Measurements from ENCODE around the gene AGTPBP1.
"Not testable (repeated sequence)": the region's sequence is repeated elsewhere in the genome, so short reads cannot be mapped to it uniquely, and the experiment has no call there.

AGTPBP1 gene

GRCh38 chr9:85639675-85640186 is 102.0 kb downstream of the AGTPBP1 start:
- DNase-seq (ENCODE audit: low spot score), result peak; percentile 71

GRCh38 chr9:85631809-85632208 is 109.9 kb downstream of the AGTPBP1 start:
- DNase-seq (ENCODE audit: low spot score), result no peak

DNA sequence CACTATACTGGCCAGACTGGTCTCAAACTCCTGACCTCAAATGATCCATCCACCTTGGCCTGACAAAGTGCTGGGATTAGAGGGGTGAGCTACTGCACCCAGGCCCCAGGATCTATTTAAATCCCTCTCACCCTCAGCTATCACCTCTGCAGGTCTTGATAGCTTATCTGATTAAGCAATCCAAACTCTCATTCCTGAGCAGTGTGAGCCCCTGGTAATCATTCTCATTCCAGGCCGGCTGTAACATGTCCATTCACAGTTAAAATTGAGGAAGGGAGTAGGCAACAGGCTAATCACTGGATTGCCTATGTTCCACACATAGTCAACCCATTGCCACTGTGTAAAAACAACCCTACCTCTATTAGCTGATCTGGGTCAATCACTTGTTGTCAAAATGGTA is 111.1 kb downstream of the AGTPBP1 start:
- no peak for DNase-seq (ENCODE audit: low spot score)

- DNase-seq (ENCODE audit: low spot score), result no peak
Measured at GRCh38 chr9:85617141-85617670, 124.5 kb downstream of the AGTPBP1 start.

DNA sequence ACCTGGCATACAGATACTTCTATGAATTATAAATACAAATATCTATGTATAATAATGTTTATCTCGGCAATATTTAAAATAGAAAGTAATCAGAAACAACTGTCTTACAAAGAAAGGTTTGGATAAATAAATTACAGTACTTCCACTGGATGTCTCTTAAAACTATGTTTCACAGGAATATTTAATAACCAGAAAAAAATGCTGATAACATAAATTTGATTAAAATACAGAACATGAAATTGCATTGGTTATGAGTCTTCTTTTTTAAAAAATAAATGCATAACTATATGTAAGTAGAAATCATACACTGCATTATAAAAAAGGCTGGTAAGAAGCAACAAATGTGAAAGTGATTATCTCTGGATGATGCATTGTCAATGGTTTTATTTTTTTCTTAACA is 126.0 kb downstream of the AGTPBP1 start:
- DNase-seq (ENCODE audit: low spot score), result no peak

GRCh38 chr9:85610074-85610860 is 131.5 kb downstream of the AGTPBP1 start:
- DNase-seq (ENCODE audit: low spot score), result peak; percentile 99

DNA sequence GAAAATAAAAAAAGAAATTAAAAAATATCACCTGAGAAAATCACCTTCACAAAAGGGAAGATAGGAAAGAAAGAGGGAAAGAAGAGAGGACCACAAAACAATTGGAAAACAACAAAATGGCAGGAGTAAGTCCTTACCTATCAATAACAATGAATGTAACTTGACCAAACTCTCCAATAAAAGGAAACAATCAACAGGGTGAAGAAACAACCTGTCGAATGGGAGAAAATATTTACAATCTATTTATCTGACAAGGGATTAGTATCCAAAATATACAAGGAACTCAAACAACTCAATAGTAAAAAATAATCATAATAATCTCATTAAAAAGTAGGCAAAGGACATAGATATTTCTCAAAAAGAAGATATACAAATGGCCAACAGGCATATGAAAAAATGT is 135.8 kb downstream of the AGTPBP1 start:
- DNase-seq (ENCODE audit: low spot score), result no peak

GRCh38 chr9:85603936-85604335 is 137.8 kb downstream of the AGTPBP1 start:
- DNase-seq (ENCODE audit: low spot score), result no peak

GRCh38 chr9:85602742-85603141 is 139.0 kb downstream of the AGTPBP1 start:
- no peak for DNase-seq (ENCODE audit: low spot score)

DNA sequence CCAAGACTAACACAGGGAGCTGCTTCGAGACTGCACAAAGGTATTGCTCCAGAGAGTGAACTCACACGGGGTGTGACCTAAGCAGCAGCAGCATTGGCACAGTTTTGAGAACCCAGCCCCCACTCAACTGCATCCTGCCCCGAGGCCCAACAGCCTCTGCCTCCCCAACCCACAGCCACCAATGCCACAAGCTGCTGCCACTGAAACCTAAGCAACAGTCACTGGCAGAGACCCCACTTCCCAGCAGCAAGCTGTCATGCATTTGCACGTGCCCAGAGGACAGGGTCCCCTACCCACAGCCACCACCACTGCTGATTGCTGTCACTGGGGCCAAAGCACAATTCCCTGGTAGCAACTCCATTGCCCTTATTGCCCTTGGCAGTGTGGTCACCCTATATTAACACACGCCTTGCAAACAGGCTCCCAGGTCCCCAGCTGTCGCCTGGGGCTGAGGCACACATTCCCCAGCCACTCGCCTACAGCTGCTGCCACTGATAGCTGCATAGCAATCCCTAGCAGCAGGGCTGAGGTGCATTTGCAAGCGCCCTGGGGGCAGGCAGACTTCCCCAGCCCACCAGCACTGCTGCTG is 141.0 kb downstream of the AGTPBP1 start:
- no peak for DNase-seq (ENCODE audit: low spot score)

DNA sequence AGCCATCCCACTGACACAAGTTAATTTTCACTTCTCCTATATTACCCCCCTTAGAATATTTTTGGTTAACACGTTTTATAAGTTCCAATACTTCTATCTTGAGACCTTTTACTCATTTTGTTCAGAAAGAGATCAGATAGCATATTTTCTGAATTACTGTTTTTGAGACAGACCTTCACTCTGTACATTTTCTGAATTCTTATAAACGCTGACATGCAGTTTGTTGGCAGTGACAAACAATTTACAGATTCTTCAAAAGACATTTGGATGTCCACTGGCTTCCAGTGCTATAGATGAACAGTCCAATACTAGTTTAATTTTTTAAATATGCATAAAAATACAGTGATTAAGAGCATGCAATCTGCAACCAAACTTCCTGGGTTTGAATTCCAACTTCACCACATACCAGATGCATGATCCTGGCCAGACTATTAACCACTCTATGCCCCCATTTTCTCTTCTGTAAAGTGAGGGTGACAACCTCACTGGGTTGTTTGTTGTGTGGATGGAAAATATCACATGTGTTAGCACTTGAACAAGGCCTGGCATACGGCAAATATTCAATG is 142.1 kb downstream of the AGTPBP1 start:
- DNase-seq (ENCODE audit: low spot score), result no peak

- no peak for DNase-seq (ENCODE audit: low spot score)
Measured at GRCh38 chr9:85594316-85594715, 147.4 kb downstream of the AGTPBP1 start.

- no peak for DNase-seq (ENCODE audit: low spot score)
Measured at GRCh38 chr9:85586684-85587083, 155.1 kb downstream of the AGTPBP1 start.

DNA sequence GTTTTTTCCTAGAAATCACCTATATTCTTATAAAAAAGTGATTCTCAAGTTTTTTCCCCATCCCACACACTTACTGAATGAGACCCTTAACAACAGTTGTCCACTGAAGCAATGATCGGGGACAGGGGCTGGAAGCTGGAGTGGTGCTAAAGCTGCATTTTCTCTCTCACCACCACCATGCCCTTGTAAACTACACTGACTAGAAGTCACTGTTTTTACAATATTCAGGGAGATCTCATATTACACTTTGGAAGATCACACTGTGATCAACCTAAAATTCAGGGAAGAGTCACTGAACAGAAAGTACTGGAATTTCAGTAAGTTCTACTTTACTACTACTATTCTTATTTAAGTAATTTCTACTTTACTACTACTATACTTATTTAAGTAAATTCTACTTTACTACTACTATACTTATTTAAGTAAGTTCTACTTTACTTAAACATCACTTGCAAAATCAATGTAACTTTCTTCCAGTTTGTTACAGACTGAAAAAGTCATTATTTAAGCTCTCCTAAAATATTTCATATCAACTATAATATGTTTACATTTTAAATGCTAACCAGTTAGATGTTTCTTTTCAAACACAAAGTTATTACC is 164.3 kb downstream of the AGTPBP1 start:
- DNase-seq (ENCODE audit: low spot score), result no peak

DNA sequence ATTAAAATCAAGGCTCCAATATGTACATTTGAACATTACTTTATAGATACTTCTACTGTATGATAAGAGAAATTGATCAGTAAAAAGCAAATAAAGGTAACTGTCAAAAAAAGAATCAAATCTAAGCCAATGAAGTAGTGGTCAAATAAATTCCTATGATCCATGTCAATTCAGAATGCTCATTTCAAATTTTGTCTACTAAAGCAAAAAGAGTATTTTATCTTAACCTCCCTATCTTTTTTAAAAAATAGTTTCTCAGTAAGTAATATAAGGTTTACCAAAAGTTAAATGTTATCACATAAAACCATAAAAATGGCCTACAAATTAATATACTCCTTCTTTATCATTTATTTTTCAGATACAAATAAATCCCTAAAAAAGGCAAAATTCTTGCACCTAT is 165.9 kb downstream of the AGTPBP1 start:
- DNase-seq (ENCODE audit: low spot score), result no peak

DNA sequence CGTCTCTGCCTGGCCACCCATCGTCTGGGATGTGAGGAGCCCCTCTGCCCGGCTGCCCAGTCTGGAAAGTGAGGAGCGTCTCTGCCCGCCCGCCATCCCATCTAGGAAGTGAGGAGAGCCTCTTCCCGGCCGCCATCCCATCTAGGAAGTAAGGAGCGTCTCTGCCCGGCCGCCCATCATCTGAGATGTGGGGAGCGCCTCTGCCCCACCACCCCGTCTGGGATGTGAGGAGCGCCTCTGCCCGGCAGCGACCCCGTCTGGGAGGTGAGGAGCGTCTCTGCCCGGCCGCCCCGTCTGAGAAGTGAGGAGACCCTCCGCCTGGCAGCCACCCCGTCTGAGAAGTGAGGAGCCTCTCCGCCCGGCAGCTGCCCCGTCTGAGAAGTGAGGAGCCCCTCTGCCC is 168.2 kb downstream of the AGTPBP1 start:
- not testable (repeated sequence) for DNase-seq (ENCODE audit: low spot score)

- DNase-seq (ENCODE audit: low spot score), result not testable (repeated sequence)
Measured at GRCh38 chr9:85572917-85573316, 168.8 kb downstream of the AGTPBP1 start.

DNA sequence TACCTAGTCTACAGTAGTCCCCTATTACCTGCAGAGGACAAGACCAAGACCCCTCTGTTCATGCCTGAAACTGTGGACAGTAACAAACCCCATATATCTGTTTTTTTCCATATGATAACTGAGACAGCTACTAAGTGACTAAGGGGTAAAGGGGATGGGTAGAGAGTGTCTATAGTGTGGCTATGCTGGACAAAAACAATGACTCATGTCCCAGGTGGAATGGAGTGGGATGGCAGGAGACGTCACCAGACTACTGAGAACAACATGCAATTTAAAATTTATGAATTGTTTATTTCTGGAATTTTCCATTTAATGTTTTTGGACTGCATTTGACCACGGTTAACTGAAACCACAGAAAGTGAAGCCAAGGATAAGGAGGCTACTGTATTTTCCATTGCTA is 171.8 kb downstream of the AGTPBP1 start:
- DNase-seq (ENCODE audit: low spot score), result no peak

- DNase-seq (ENCODE audit: low spot score), result no peak
Measured at GRCh38 chr9:85559526-85559925, 182.2 kb downstream of the AGTPBP1 start.

DNA sequence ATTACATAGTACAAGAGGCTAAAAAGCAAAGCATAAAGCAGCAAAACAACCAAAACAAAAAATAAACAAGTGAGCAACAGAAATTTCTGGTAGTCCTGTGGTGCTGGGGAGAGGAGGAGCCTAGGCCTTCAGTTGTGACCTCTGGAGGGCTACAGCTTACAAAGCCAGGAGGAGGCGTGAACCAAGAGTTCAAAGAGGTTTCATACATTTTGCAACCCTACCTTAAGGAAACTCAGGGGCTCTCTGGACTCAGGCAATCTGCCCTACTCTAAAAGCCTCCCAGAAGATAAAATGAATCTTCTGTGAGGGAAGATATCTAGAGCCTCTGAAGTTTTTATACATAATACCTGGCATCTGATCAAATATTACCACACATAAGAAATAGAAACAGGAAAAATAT is 187.4 kb downstream of the AGTPBP1 start:
- DNase-seq (ENCODE audit: low spot score), result no peak

GRCh38 chr9:85553475-85553874 is 188.3 kb downstream of the AGTPBP1 start:
- no peak for DNase-seq (ENCODE audit: low spot score)

- DNase-seq (ENCODE audit: low spot score), result no peak
Measured at GRCh38 chr9:85547599-85547998, 194.2 kb downstream of the AGTPBP1 start.

GRCh38 chr9:85543196-85543595 is 198.6 kb downstream of the AGTPBP1 start:
- DNase-seq (ENCODE audit: low spot score), result no peak

All from pons (tissue), 1 donor.